ENCODE results near the gene ST8SIA6. TPM values are rescaled to one million over a fixed set of nuclear protein-coding genes. Genes with fewer than 3 reads are reported as not detected.
"Not testable (repeated sequence)": the region's sequence is repeated elsewhere in the genome, so short reads cannot be mapped to it uniquely, and the experiment has no call there.

Gene ST8SIA6
- total RNA-seq, 1 donor from 2014 or later: 6.9 TPM

- no peak for DNase-seq (ENCODE audit: low spot score)
- intact Hi-C loops (cut with DNase I): no loop called here
Measured at GRCh38 chr10:17403161-17403560, 51.2 kb downstream of the ST8SIA6 start.

- intact Hi-C loops (cut with DNase I): not testable (repeated sequence)
Measured at GRCh38 chr10:17402040-17402439, 52.4 kb downstream of the ST8SIA6 start.

GRCh38 chr10:17396004-17396403 is 58.4 kb downstream of the ST8SIA6 start:
- intact Hi-C loops (cut with DNase I): no loop called here
- DNase-seq (ENCODE audit: low spot score): no peak

More at GRCh38 chr10:17402040-17402439, 52.4 kb downstream of the ST8SIA6 start:
- not testable (repeated sequence) for DNase-seq (ENCODE audit: low spot score)

- no peak for DNase-seq (ENCODE audit: low spot score)
- intact Hi-C loops (cut with DNase I): no loop called here
Measured at GRCh38 chr10:17394854-17395253, 59.5 kb downstream of the ST8SIA6 start.

GRCh38 chr10:17387861-17388503 is 66.4 kb downstream of the ST8SIA6 start:
- no peak for DNase-seq (ENCODE audit: low spot score)
- intact Hi-C loops (cut with DNase I): no loop called here

- intact Hi-C loops (cut with DNase I): no loop called here
- no peak for DNase-seq (ENCODE audit: low spot score)
Measured at GRCh38 chr10:17386616-17387075, 67.7 kb downstream of the ST8SIA6 start.

GRCh38 chr10:17386021-17386420 is 68.4 kb downstream of the ST8SIA6 start:
- intact Hi-C loops (cut with DNase I): no loop called here
- DNase-seq (ENCODE audit: low spot score): no peak

GRCh38 chr10:17385066-17385465 is 69.3 kb downstream of the ST8SIA6 start:
- no peak for DNase-seq (ENCODE audit: low spot score)
- intact Hi-C loops (cut with DNase I): no loop called here

- intact Hi-C loops (cut with DNase I): no loop called here
- DNase-seq (ENCODE audit: low spot score): no peak
Measured at GRCh38 chr10:17383801-17384555, 70.4 kb downstream of the ST8SIA6 start.

- no peak for DNase-seq (ENCODE audit: low spot score)
- intact Hi-C loops (cut with DNase I): no loop called here
Measured at GRCh38 chr10:17381502-17382142, 72.8 kb downstream of the ST8SIA6 start.

- intact Hi-C loops (cut with DNase I): no loop called here
- no peak for DNase-seq (ENCODE audit: low spot score)
Measured at GRCh38 chr10:17380888-17381287, 73.5 kb downstream of the ST8SIA6 start.

- DNase-seq (ENCODE audit: low spot score): no peak
- intact Hi-C loops (cut with DNase I): no loop called here
Measured at GRCh38 chr10:17380016-17380415, 74.4 kb downstream of the ST8SIA6 start.

- no peak for DNase-seq (ENCODE audit: low spot score)
- intact Hi-C loops (cut with DNase I): no loop called here
Measured at GRCh38 chr10:17379151-17379690, 75.2 kb downstream of the ST8SIA6 start.

GRCh38 chr10:17375936-17376584 is 78.3 kb downstream of the ST8SIA6 start:
- DNase-seq (ENCODE audit: low spot score): no peak
- intact Hi-C loops (cut with DNase I): no loop called here

- intact Hi-C loops (cut with DNase I): no loop called here
- no peak for DNase-seq (ENCODE audit: low spot score)
Measured at GRCh38 chr10:17368708-17369272, 85.6 kb downstream of the ST8SIA6 start.

GRCh38 chr10:17366705-17367104 is 87.7 kb downstream of the ST8SIA6 start:
- no peak for DNase-seq (ENCODE audit: low spot score)
- intact Hi-C loops (cut with DNase I): no loop called here

- intact Hi-C loops (cut with DNase I): no loop called here
- DNase-seq (ENCODE audit: low spot score): no peak
Measured at GRCh38 chr10:17365402-17365801, 89.0 kb downstream of the ST8SIA6 start.

GRCh38 chr10:17358461-17358860 is 95.9 kb downstream of the ST8SIA6 start:
- intact Hi-C loops (cut with DNase I): no loop called here
- DNase-seq (ENCODE audit: low spot score): no peak

- DNase-seq (ENCODE audit: low spot score): no peak
- intact Hi-C loops (cut with DNase I): no loop called here
Measured at GRCh38 chr10:17357781-17358180, 96.6 kb downstream of the ST8SIA6 start.

GRCh38 chr10:17356820-17357219 is 97.6 kb downstream of the ST8SIA6 start:
- intact Hi-C loops (cut with DNase I): no loop called here

More at GRCh38 chr10:17356820-17357219, 97.6 kb downstream of the ST8SIA6 start:
- no peak for DNase-seq (ENCODE audit: low spot score)
